ENCODE measurements around the gene MTMR2. TPM values are rescaled to one million over a fixed set of nuclear protein-coding genes. Genes with fewer than 3 reads are reported as not detected.

MTMR2 gene
- total and polyA plus RNA-seq, 2 experiments from 2014 or later = 22.9 to 36.6 TPM

- Histone ChIP-seq H3K27me3 (no peaks in the 10 kb centered on the region), H3K9me3 (ENCODE audit: low read depth) (no peaks in the 10 kb centered on the region), H3K4me3 (peak overlapping the region; percentile 82), H3K36me3 (replicated peaks; ENCODE audit: insufficient read depth, low read depth) (no peaks in the 10 kb centered on the region), H3K79me2 (peaks cover 39% of the 10 kb centered on the region), H2AFZ (peak overlapping the region; percentile 79), H3K4me2 (peak overlapping the region; percentile 74), H3K9me2 (replicated peaks; ENCODE audit: insufficient read depth) (no peaks in the 10 kb centered on the region), H3K27ac (peak overlapping the region; percentile 99), H4K20me1 (ENCODE audit: insufficient read depth, poor library complexity, severe bottlenecking) (no peaks in the 10 kb centered on the region), H3K4me1 (ENCODE audit: insufficient read depth) (peaks cover 3% of the 10 kb centered on the region)
- WGBS (ENCODE audit: low lambda C conversion rate, missing lambda C conversion rate) = 76% methylated on average over 5 of the region's 5 CpGs
- DNase-seq (ENCODE audit: low spot score) = peak; percentile 16
- TF ChIP-seq CTCF (IDR thresholded peaks at IDR 0.05; ENCODE audit: poor library complexity) (no peak), EZH2phosphoT487 (IDR thresholded peaks at IDR 0.05; ENCODE audit: low read depth, severe bottlenecking, unreplicated experiment) (no peak), EZH2 (IDR thresholded peaks at IDR 0.05; ENCODE audit: borderline replicate concordance) (no peak)
Measured at GRCh38 chr11:95925011-95925410, 1.1 kb upstream of the MTMR2 start.

- Histone ChIP-seq H4K20me1 (ENCODE audit: insufficient read depth, poor library complexity, severe bottlenecking) (no peaks in the 10 kb centered on the region), H3K4me1 (ENCODE audit: insufficient read depth) (peaks cover 3% of the 10 kb centered on the region), H3K4me3 (peak overlapping the region; percentile 82), H3K27ac (peak overlapping the region; percentile 99), H3K9me3 (ENCODE audit: low read depth) (no peaks in the 10 kb centered on the region), H3K9me2 (replicated peaks; ENCODE audit: insufficient read depth) (no peaks in the 10 kb centered on the region), H3K36me3 (replicated peaks; ENCODE audit: insufficient read depth, low read depth) (no peaks in the 10 kb centered on the region), H3K79me2 (peaks cover 45% of the 10 kb centered on the region), H3K4me2 (peak overlapping the region; percentile 74), H2AFZ (peak overlapping the region; percentile 79), H3K27me3 (no peaks in the 10 kb centered on the region)
- TF ChIP-seq EZH2 (IDR thresholded peaks at IDR 0.05; ENCODE audit: borderline replicate concordance) = no peak
- no peak for TF ChIP-seq CTCF (IDR thresholded peaks at IDR 0.05; ENCODE audit: poor library complexity)
- no peak for TF ChIP-seq EZH2phosphoT487 (IDR thresholded peaks at IDR 0.05; ENCODE audit: low read depth, severe bottlenecking, unreplicated experiment)
- WGBS (ENCODE audit: low lambda C conversion rate, missing lambda C conversion rate) = 0% methylated on average over 4 of the region's 4 CpGs
- DNase-seq (ENCODE audit: low spot score) = peak; percentile 54
Measured at GRCh38 chr11:95924414-95924760, 480 bp upstream of the MTMR2 start.

GRCh38 chr11:95923439-95923727 lies 524 bp downstream of the MTMR2 start:
- Histone ChIP-seq H3K9me2 (replicated peaks; ENCODE audit: insufficient read depth) (no peaks in the 10 kb centered on the region), H2AFZ (peak overlapping the region; percentile 79), H3K9me3 (ENCODE audit: low read depth) (no peaks in the 10 kb centered on the region), H3K4me1 (ENCODE audit: insufficient read depth) (peaks cover 3% of the 10 kb centered on the region), H3K4me3 (peak overlapping the region; percentile 82), H3K79me2 (peaks cover 55% of the 10 kb centered on the region), H3K4me2 (peak overlapping the region; percentile 74), H3K27me3 (no peaks in the 10 kb centered on the region), H3K36me3 (replicated peaks; ENCODE audit: insufficient read depth, low read depth) (no peaks in the 10 kb centered on the region), H3K27ac (peak overlapping the region; percentile 99), H4K20me1 (ENCODE audit: insufficient read depth, poor library complexity, severe bottlenecking) (no peaks in the 10 kb centered on the region)
- DNase-seq (ENCODE audit: low spot score) = peak; percentile 13
- 0% methylated on average over 6 of the region's 7 CpGs for WGBS (ENCODE audit: low lambda C conversion rate, missing lambda C conversion rate)
- no peak for TF ChIP-seq CTCF (IDR thresholded peaks at IDR 0.05; ENCODE audit: poor library complexity)
- no peak for TF ChIP-seq EZH2phosphoT487 (IDR thresholded peaks at IDR 0.05; ENCODE audit: low read depth, severe bottlenecking, unreplicated experiment)

Measured in hepatocyte (in vitro differentiated cells).